Keratinocyte (primary cell): ENCODE results near the gene DCAF11. TPM values are rescaled to one million over a fixed set of nuclear protein-coding genes. Genes with fewer than 3 reads are reported as not detected.

Source experiments
- DNase-seq: peaks from one replicate; pipeline ENCODE4 v3.0.0-alpha.2; 2011; ENCODE audit warnings: low read depth, missing footprints, low spot score
- FAIRE-seq: peaks from 2 replicates; lab custom pipeline; 2011; peaks lifted over from hg19 to GRCh38; lab: Jason Lieb, UNC
- H2AFZ ChIP-seq: 2 replicates; pipeline ENCODE4 v1.6.0; 2012; ENCODE audit warnings: low read length, control low read depth, inconsistent platforms; ENCODE audit not compliant: control insufficient read depth
- H3K27ac ChIP-seq: 2 replicates; pipeline ENCODE4 v1.5.1; 2011; ENCODE audit warnings: low read length; ENCODE audit not compliant: control insufficient read depth, insufficient read depth
- H3K27me3 ChIP-seq: 3 replicates; pipeline ENCODE4 v1.6.0; 2011; ENCODE audit warnings: low read length; ENCODE audit not compliant: control insufficient read depth, insufficient read depth; ENCODE audit errors: extremely low read depth
- H3K36me3 ChIP-seq, 2 experiments: 2 replicates in 1 of 2; 3 replicates in 1 of 2; pipeline ENCODE4 v1.5.1; 2011; ENCODE audit warnings: low read length in 2 of 2, mild to moderate bottlenecking in 1 of 2; ENCODE audit not compliant: control insufficient read depth in 2 of 2, insufficient read depth in 2 of 2; ENCODE audit errors: extremely low read depth in 1 of 2
- H3K4me1 ChIP-seq: 3 replicates; pipeline ENCODE4 v1.5.1; 2011; ENCODE audit warnings: low read length; ENCODE audit not compliant: control insufficient read depth, insufficient read depth; ENCODE audit errors: extremely low read depth
- H3K4me2 ChIP-seq: 3 replicates; pipeline ENCODE4 v1.6.0; 2011; ENCODE audit warnings: low read depth, low read length; ENCODE audit not compliant: control insufficient read depth, insufficient read depth; ENCODE audit errors: extremely low read depth
- H3K4me3 ChIP-seq, 3 experiments: fragments of 200-600 bp in 1 of 3; sonication (generic) in 1 of 3; 2 replicates in 2 of 3; 3 replicates in 1 of 3; pipeline ENCODE4 v1.5.1; 2011 to 2016; ENCODE audit warnings: low read length in 3 of 3, mild to moderate bottlenecking in 3 of 3, control low read depth in 2 of 3, inconsistent platforms in 1 of 3, low read depth in 1 of 3, mixed read lengths in 1 of 3, mixed run types in 1 of 3, moderate library complexity in 1 of 3; ENCODE audit not compliant: control insufficient read depth in 2 of 3, insufficient read depth in 2 of 3; ENCODE audit errors: extremely low read depth in 1 of 3
- H3K79me2 ChIP-seq: 2 replicates; pipeline ENCODE4 v1.6.0; 2012; ENCODE audit warnings: low read length; ENCODE audit not compliant: control insufficient read depth, insufficient read depth
- H3K9ac ChIP-seq: 3 replicates; pipeline ENCODE4 v1.6.0; 2011; ENCODE audit warnings: low read length; ENCODE audit not compliant: control insufficient read depth, insufficient read depth; ENCODE audit errors: extremely low read depth
- H3K9me1 ChIP-seq: 3 replicates; pipeline ENCODE4 v1.6.0; 2011; ENCODE audit warnings: low read length; ENCODE audit not compliant: control insufficient read depth, insufficient read depth; ENCODE audit errors: extremely low read depth
- H3K9me3 ChIP-seq: 2 replicates; pipeline ENCODE4 v1.5.1; 2012; ENCODE audit warnings: low read depth, low read length; ENCODE audit not compliant: control insufficient read depth
- H4K20me1 ChIP-seq: 3 replicates; pipeline ENCODE4 v1.6.0; 2011; ENCODE audit warnings: low read length; ENCODE audit not compliant: control insufficient read depth, insufficient read depth; ENCODE audit errors: extremely low read depth
- CTCF ChIP-seq, 3 experiments: IDR thresholded peaks in 1 of 3; conservative IDR thresholded peaks in 1 of 3; optimal IDR thresholded peaks in 1 of 3; 2 replicates in 2 of 3; 3 replicates in 1 of 3; pipeline versions ENCODE3 to v1.5.1; 2011; ENCODE audit warnings: low read length in 3 of 3, mild to moderate bottlenecking in 3 of 3, moderate library complexity in 2 of 3, control low read depth in 1 of 3, inconsistent platforms in 1 of 3; ENCODE audit not compliant: insufficient read depth in 2 of 3; ENCODE audit errors: extremely low read depth in 1 of 3
- EZH2 ChIP-seq: IDR thresholded peaks from one replicate; pipeline ENCODE4 v1.6.1; 2012; ENCODE audit warnings: inconsistent platforms, mild to moderate bottlenecking, low read length, moderate library complexity
- dilution Hi-C: fragments of 300-500 bp; cut with MboI; formaldehyde crosslinking; loops from one replicate; pipeline ENCODE4 v1.7.0; 2020; ENCODE audit warnings: low sequenced_read_pairs; ENCODE audit not compliant: extremely low pct_ligation_motif_present
- polyA plus RNA-seq, 5 experiments: library from polyadenylated mRNA; depleted of rRNA in 3 of 5; stranded (reverse) in 3 of 5; stranded (forward) in 1 of 5; unstranded in 1 of 5; fragments of >200 nt; gene quantifications; 1 replicate in 1 of 5; 2 replicates in 3 of 5; 3 replicates in 1 of 5; pipeline versions ENCODE4 v1.2.1 to v1.2.3, GENCODE V29; 2011 to 2012; ENCODE audit warnings: missing spikeins in 2 of 5, low read depth in 1 of 5, low replicate concordance in 1 of 5

The DCAF11 gene
- polyA plus RNA-seq, 1 donor (not counting 4 experiments of a cell fraction or from before 2014, with no cell fraction given): 25.9 TPM

GRCh38 chr14:24113379-24113800 lies 1.2 kb upstream of the DCAF11 start:
- Histone ChIP-seq H3K9ac (peak overlapping the region; percentile 90), H3K36me3 (peaks cover 0 to 10% of the 10 kb centered on the region in 2 experiments), H3K9me3 (no peaks in the 10 kb centered on the region), H3K4me1 (peaks cover 21% of the 10 kb centered on the region), H3K79me2 (no peaks in the 10 kb centered on the region), H3K4me2 (peak overlapping the region; percentile 71), H2AFZ (peak overlapping the region; percentile 72), H3K4me3 (peak overlapping the region; percentile 67 to 84 (median 68)), H3K27ac (peak overlapping the region; percentile 97), H3K9me1 (no peaks in the 10 kb centered on the region), H3K27me3 (no peaks in the 10 kb centered on the region), H4K20me1 (no peaks in the 10 kb centered on the region)
- FAIRE-seq (no peak), DNase-seq (no peak)
- dilution Hi-C loops: no loop called here
- TF ChIP-seq EZH2 (no peak), CTCF (optimal IDR thresholded peaks at IDR 0.05 in 1 of 3, IDR thresholded peaks at IDR 0.05 in 1 of 3, conservative IDR thresholded peaks at IDR 0.05 in 1 of 3; ENCODE audit: extremely low read depth in 1 of 3, insufficient read depth in 2 of 3, low read length in 3 of 3) (no peak)

- Histone ChIP-seq H3K4me3 (peak overlapping the region; percentile 67 to 84 (median 68)), H3K9me3 (no peaks in the 10 kb centered on the region), H3K9me1 (no peaks in the 10 kb centered on the region), H3K4me2 (peak overlapping the region; percentile 71), H3K27ac (peak overlapping the region; percentile 97), H3K4me1 (peaks cover 17% of the 10 kb centered on the region), H3K36me3 (peaks cover 5 to 16% of the 10 kb centered on the region in 2 experiments), H3K9ac (peak overlapping the region; percentile 90), H3K79me2 (no peaks in the 10 kb centered on the region), H2AFZ (peak overlapping the region; percentile 72), H4K20me1 (no peaks in the 10 kb centered on the region), H3K27me3 (no peaks in the 10 kb centered on the region)
- dilution Hi-C loops: no loop called here
- DNase-seq (peak; percentile 44), FAIRE-seq (no peak)
- TF ChIP-seq CTCF (optimal IDR thresholded peaks at IDR 0.05 in 1 of 3, IDR thresholded peaks at IDR 0.05 in 1 of 3, conservative IDR thresholded peaks at IDR 0.05 in 1 of 3; ENCODE audit: extremely low read depth in 1 of 3, insufficient read depth in 2 of 3, low read length in 3 of 3) (no peak), EZH2 (no peak)
Observed at GRCh38 chr14:24113801-24114531, 611 bp upstream of the DCAF11 start.
